NCI-H1694 (cell line): Measurements from ENCODE around the gene ERCC6L2.

Source experiments
- DNase-seq: peaks from one replicate; lab custom pipeline; 2025; lab: John Stamatoyannopoulos, UW

Gene ERCC6L2

DNA sequence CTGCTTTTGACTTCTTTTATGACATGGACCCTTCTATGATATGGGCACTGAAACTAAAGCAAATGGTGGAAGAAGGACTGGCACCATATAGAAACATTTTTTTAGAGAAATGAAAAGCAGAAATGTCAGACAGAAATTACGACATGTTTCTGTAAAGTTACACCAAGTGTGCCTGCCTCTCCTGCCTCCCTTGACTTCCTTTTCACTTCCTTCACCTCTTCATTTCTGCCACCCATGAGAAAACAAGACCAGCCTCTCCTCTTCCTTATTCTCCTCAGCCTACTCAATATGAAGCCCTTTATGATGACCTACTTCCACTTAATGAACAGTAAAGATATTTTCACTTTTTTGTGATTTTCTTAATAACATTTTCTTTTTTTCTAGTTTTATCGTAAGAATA, 44.5 kb downstream of the ERCC6L2 start:
- no peak for DNase-seq

DNA sequence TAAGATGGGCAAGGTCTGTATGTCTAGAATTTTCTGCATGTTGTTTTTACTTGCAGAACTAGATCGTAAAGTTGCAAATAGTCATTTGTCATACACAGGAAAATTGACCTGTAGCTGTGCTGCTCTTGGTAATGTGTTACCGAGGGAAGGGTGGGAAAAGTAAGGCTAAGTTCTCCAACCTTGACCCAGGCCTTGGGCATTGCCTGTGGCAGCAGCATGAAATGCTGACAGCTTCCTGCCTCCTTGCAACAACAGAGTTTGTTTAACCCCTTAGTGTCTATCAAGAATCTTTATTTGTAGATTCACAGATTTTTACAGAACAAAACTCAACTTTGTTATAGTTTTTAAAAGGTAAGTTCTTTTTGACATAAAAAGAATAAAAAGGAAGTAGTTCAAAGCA, 48.3 kb downstream of the ERCC6L2 start:
- DNase-seq: no peak

DNA sequence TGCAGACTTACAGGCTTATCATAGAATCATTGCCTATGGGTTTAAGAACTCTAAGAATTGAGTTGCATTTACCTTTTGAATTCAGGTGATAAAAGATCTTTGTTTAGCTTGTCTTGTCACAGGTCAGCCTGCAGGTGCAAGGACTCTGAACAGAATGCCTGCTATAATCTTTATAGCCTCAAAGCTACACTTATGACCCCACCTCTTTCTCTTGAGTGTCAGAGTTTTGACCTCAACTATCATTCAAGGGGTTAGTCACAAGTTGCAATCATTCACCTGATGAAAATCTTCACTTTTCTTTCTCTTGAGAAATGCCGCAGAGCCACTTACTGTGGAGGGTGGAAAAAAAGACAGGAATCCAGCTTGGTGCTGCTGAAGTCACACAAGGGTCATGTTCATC, 49.5 kb downstream of the ERCC6L2 start:
- DNase-seq: no peak

DNA sequence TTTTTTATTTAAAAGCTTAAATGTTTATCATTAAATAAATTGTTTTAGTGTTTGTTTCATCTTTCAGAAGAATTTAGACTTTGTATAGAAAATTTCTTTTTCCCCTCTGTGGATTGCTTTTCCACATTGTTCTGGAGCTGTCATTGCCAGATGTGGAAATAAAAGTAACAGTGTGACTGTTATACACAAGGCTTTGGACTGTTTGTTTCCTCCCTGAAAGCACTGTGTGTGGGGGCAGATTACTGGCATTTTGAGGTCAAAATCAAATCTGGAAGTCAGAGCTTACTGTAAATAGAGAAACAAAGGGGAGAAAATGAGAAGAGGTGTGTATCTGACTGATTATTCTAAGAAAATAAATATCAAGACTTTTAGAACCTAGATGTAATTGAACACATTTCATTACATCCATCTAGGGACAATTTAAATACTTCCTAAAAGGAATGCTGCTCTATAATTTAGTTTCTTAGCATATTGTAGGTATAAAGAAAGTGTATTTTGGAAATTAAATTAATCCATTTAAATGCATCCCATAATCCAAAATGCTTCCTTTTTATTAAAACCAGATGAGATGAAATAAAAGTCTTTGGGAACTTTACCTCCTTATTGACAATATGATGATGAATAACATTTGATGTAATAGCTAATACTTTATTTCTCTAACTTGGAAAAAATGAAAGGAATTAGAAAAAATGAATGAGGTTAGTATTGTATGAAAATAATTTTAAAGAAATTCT, 51.9 kb downstream of the ERCC6L2 start:
- DNase-seq: no peak

DNA sequence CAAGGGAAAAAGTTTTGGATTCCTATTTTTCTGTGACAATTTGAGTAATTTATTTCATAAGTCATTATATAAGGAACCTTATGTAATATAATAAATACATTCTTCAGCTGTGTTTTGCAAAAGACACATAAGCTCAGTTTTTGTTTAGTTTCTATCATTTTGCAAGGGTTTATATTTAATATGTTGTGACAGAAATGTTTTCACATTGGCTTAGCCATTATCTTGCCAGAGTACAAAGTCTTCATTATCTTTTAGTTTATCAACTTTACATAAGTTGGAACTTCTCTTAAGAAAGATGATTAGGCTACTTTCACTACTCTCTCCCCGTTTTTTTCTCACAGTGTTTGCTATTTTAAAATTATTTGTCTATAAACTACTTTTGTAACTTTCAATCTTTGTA, 54.8 kb downstream of the ERCC6L2 start:
- no peak for DNase-seq

DNA sequence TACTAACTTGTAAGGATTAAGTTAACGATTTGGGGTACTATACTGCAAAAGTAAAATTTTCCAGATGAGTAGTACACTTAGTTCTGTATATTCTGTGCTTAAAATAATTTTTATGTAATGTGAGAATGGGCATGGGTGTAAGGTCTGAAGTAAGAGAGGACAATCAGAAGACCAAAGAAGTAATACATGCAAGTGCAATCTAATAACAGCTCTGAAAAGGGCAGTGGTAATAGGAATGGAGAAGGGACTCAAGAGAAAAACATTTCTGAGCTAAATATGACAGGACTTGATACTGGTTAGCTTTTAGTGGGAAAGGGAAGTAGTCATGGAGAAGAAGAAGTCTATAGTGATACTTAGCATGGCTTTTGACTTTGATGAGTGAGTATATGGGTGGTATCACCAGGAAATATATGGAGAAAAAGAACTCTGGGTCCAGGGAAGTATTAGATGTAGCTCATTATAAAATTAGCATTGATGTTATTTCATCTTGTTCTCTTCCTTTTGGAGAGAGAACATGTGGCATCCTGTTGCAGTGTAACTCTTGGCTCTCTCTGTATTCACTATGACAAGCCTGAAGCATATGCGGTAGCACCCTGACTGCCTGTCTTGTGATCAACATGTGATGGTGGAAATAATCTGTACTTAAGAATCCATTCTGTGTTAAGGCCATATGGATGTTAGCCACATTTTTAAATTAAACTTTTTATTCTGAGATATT, 60.5 kb downstream of the ERCC6L2 start:
- DNase-seq: no peak

DNA sequence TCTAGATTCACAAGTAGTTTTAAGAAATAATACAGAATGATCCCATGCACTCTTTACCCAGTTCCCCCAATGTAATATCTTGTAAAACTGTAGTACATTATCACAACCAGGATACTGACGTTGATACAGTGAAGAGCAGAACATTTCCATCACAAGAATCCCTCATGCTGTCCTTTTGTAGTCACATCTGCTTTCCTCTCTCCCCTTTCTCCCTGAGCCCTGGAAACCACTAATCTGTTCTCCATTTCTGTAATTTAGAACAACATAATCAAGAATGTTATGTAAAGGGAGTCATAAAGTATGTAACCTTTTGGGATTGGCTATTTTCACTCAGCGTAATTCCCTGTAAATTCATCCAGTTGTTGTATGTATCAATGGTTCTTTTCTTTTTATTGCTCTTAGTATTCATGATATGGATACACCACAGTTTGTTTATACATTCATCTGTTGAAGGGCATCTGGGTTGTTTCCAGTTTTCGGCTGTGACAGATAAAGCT, 61.1 kb downstream of the ERCC6L2 start:
- DNase-seq: no peak

DNA sequence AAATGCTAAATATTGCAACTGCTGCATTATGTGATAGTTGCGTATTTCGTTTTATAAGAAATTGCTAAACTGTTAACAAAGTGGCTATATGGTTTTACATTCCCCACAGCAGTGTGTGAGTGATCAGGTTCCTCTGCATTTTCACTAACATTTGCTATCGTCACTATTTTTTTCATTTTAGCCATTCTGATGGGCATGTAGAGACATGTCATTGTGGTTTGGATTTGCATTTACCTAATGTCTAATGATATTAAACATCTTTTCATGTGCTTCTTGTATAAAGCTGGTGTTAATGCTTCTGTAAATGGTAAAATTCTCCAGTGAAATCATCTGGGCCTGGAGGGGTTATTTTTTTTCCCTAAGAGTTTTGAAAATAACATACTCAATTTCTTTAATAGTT, 61.6 kb downstream of the ERCC6L2 start:
- DNase-seq: peak; percentile 9

DNA sequence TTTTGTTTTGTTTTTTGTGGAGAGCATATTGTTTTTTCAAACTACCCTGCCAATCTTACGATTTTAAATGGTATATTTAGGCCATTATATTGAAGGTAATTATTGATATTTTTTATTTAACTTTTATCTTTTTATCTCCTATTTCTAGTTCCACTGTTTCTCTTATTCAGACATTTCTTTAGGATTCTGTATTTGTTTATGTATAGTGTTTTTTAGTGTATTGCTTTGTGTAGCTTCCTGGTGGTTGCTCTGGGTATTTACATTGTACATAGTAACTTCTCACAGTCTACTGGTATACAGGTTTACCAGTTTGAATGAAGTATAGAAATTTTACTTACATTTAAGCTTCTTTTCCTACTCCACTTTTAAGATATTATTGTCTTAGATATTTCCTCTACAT, 63.2 kb downstream of the ERCC6L2 start:
- DNase-seq: no peak

DNA sequence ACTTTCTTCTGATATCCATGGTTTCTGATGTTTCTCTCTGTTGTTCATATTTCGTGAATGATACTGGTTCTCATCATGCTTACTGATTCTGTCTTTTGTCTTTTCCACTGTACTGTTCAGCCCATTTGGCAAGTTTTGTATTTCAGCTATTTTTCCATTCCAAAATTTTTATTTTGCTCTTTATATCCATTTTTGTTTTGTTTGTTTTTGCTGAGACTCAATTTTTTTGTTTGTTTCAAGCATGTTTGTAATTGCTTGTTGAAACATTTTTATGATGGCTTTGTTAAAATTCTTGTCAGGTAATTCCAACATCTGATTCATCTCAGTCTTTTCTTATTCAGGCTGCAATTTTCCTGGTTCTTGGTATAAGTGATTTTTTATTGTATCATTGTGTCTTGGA, 64.0 kb downstream of the ERCC6L2 start:
- DNase-seq: no peak

DNA sequence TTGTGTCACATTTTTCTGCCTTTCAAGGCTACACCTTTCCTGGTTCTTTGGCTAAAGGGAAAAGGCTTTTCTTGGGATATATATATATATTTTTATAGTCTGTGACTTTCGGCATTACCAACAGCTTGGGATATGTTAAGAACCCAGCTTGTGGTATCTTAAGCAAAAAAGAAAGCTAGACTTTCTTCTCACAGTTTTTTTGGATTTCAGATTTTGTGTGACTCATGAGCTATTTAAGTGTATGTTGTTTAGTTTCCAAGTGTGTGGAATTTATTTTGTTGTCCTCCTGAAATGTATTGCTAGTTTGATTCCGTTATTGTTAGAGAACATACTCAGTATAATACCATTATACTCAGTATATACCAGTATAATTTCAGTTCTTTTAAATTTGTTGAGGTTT, 64.8 kb downstream of the ERCC6L2 start:
- DNase-seq: no peak

DNA sequence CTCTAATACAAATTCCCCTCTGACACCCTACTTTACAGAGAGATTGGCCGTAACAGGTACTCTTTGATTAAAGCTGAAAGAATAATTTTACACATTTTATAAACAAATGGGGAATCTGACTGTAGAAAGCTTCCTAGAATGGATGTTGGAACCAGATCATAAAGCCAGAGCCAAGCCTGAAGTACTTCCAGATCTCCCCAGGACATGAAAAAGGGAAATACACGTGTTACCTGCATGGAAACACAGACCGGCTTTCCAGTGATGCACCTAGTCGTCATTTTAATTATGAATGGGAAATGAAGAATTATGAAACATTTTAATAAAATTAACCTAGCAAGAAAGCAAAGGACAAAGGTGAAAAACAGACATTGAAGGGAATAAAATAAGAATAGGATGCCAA, 66.5 kb downstream of the ERCC6L2 start:
- DNase-seq: no peak

DNA sequence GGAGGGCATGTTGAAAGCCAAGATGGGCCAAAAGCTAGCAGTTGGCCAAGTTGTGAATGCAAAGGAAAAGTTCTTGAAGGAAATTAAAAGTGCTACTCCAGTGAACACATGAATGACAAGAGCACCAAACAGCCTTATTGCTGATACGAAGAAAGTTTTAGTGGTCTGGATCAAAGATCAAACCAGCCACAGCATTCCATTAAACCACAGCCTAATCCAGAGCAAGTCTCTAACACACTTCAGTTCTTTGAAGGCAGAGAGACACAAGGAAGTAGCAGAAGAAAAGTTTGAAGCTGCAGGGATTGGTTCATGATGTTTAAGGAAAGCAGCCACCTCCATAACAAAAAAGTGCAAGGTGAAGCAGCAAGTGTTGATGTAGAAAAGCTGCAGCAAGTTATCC, 71.6 kb downstream of the ERCC6L2 start:
- no peak for DNase-seq

DNA sequence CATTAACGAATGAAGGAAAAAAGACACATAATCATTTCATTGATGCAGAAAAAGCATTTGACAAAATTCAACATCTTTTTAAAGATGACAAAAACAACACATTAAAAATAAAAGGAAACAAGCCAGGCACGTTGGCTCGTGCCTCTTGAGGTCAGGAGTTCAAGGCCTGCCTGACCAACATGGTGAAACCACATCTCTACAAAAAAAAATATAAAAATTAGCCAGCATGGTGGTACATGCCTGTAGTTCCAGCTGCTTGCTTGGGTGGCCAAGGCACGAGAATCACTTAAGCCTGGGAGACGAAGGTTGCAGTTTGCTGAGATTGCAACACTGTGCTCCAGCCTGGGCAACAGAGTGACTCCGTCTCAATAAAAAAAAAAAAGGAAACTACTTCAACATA, 77.0 kb downstream of the ERCC6L2 start:
- no peak for DNase-seq

DNA sequence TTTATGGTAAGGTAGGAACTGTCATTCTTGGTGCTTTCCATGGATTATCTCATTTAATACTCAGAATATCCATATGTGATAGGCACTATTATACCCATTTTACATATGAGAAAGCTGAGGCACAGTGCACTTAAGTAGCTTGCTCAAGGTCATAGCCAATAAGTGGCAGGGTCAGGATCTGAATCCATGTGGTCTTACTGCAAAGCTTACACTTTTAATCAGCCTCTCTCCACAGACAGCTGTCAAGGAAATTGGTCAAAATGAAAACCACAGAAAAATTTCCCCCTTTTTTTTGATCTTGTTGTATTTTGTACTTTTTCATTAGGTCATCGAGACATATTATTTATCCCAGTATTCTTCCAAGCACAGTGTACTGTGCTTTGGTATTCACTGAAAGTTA, 78.5 kb downstream of the ERCC6L2 start:
- DNase-seq: no peak

DNA sequence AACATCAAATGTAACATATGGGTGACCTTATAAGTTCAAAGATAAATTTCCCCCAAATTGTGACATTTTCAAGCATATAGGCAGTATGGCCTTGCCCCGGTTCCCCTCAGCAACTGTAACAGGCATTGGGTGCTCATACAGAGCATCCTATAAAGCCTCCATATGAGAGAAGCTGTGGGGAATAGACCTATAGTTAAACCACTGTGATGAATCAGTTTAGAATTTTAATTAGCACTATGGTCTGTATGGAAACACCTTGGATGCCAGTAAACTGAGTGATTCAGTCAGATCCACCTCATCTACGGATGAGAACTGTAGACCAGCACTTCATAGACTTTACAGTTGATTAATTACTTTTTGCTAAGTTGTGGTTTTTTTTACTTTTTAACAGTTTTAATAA, 79.4 kb downstream of the ERCC6L2 start:
- no peak for DNase-seq

DNA sequence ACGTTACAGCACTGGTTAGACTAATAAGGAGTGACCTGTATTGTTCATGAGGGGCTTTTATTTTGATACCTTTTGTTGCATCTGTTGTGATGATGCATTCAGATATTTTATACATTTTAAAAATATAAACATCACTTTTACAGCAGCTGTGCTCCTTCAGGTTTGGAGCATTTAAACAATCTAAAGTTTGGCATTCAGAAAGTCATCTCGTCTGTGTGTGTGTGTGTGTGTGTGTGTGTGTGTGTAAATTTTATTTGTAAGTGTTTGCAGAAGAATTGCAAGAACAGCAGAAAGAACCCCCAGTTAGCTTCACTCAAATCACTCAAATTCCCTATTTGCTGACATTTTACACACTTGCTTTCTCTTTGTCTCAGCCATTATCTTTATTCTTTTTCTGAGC, 87.4 kb downstream of the ERCC6L2 start:
- no peak for DNase-seq

DNA sequence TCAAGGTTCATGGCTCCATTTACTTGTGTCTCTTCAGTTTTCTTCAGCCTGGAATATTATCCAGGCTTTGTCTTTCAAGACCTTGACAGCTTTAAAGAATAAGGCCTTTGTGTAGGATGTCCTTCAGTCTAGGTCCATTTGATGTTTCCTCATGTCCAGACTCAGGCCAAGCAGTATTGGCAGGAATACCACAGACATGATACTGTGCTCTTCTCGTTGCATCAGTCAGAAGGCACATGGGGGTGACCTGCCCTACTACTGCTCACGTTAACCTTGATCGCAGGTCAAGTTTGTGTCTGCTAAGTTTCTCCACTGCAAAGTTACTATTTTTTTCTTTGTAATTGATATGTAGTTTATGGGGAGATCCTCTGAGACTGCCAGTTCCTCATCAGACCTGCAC, 88.2 kb downstream of the ERCC6L2 start:
- no peak for DNase-seq

DNA sequence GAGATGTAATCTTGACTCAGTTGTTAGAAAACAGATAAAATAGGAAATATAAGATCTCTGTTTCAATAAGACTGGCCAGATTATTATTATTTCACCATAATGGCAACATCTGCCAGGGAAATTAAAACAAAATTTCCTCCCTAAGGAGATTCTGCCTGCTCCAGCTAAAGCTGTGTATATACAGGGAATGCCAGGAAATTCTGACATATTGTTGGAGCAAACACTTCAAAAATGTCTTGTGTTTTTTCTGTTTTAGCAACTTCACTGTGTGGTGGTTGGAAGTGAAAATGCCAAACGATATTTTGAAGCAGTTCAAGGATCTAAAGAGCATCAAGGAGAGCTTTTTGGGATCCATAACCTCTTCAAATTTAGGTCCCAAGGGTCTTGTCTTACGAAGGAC, 90.8 kb downstream of the ERCC6L2 start:
- no peak for DNase-seq

DNA sequence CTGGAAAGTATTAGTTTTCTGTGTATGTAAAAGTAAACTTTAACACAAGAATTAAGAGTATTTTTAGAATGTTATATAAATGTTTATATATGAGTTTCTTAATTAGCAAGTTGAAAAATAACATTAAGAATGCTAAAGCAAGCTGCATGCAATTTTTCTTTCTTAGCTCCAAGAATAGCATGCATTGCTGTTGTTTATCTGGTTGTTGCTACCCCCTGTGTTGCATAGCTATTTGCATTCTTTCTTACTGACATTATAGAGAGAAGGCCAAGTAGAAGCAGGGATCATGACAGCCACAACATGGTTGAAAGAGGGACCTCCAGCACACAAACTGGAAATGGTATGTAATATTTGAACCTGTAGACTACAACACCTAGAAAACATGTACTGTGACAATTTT, 94.8 kb downstream of the ERCC6L2 start:
- no peak for DNase-seq

DNA sequence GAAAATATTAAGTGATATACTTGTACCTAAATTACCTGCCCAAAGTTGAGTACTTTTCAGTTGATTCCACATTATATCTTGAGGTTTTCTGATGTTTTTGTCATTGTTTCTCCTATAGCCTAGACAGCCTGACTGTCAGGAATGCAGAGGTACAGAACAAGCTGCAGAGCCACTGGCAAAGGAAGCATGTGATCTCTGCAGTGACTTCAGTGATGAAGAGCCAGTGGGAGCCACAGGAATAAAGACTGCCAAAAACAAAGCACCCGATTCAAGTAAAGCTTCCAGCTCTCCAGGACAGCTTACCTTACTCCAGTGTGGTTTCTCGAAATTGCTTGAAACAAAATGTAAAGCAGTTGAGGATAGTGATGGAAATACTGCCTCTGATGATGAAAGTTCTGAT, 96.3 kb downstream of the ERCC6L2 start:
- DNase-seq: no peak

DNA sequence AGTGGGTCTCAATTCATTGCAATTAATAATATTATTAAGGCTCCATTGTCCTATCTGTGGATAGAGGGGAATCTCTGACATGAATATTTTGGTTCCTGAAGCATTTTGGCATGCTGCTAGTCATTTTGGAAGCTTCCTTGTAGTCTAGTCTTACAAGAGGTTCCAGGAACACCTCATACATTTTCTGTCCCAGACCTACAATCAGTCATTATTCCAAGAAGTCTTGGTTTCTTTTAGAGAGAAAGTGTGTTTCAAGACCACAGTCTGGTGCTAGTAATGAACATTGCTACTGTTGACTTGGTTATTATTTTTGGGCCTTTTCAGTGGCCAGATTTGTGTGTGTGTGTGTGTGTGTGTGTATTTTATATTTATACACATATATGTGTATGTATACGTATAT, 98.9 kb downstream of the ERCC6L2 start:
- DNase-seq: no peak

DNA sequence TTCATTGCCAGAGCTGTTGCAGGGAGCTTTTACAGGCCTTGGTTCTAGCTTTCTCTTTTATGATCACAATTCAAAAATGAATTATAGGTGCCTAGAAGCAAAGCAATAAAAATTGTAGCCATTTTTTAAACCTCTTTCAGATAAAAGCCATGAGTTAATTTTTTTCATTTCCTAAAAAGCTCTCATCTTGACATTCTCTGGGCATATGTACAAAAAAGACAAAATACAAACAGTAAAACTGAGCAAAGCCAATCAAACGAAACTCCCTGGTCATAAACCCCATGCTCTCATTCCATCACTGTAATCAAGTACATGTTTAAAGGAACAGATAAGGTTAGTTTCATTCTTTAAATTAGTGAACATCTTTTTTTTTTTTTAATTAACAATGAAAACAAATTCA, 101.9 kb downstream of the ERCC6L2 start:
- DNase-seq: no peak

DNA sequence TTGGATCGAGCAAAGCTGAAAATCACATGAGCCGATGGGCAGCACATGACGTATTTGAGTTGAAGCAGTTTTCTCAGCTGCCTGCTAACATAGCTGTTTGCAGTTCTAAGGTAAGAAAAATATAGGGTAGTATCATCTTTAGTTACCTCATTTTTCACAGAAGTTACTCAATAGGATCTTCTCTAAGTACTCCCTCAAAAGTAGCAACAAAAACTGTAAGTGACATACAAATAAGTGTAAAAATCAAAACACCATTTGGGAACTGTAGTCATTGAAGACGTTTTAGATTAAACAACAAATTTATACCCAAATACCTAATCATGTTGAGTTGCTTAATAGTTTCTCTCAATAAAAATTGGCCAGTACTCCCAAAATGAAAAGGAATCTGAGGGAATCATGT, 102.6 kb downstream of the ERCC6L2 start:
- DNase-seq: no peak
